ENCODE measurements around the gene MFSD12.
"Not testable (repeated sequence)": the region's sequence is repeated elsewhere in the genome, so short reads cannot be mapped to it uniquely, and the experiment has no call there.

Gene MFSD12

DNA sequence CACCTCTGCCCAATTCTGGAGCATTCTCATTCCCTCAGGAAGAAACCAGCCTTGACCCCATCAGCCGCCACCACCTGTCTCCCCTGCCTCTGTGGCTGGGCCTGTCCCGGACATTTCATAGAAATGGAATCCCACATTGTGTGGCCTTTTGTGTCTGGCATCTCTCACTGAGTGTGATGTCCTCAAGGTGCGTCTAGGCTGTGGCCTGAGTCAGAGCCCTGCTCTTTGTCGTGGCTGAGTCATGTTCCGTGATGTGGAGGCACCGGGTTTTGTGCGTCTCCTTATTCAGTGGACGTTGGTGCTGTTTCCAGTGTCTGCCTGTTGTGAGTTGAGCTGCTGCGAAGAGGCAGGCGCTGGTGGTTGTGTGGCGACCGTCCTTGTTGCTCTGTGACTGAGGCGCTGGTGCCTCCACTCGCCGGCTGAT lies 47.8 kb downstream of the MFSD12 start:
- H3K4me3 ChIP-seq (ENCODE audit: low read length, poor library complexity, severe bottlenecking): peak overlapping the region; percentile 99
- H3F3A ChIP-seq (ENCODE audit: low read depth): no peaks in the 10 kb centered on the region
- H3K9ac ChIP-seq (ENCODE audit: low read depth, low read length, poor library complexity, severe bottlenecking): peak overlapping the region; percentile 41
- peaks cover 79% of the 10 kb centered on the region for H4K20me1 ChIP-seq (ENCODE audit: insufficient read depth, low read length, poor library complexity, severe bottlenecking)
- peak overlapping the region; percentile 100 for H3K4me2 ChIP-seq (ENCODE audit: low read depth, low read length, poor library complexity, severe bottlenecking)
- no peaks in the 10 kb centered on the region for H3K27me3 ChIP-seq (ENCODE audit: insufficient read depth, low read length, poor library complexity, severe bottlenecking)
- H2AFZ ChIP-seq (ENCODE audit: low read length): no peak overlapping the region
- no peaks in the 10 kb centered on the region for H3K9me3 ChIP-seq (ENCODE audit: insufficient read depth, low read depth, low read length)
- H3K9me2 ChIP-seq (replicated peaks; ENCODE audit: low read depth, low read length): no peaks in the 10 kb centered on the region
- TF ChIP-seq, protein P1, sequence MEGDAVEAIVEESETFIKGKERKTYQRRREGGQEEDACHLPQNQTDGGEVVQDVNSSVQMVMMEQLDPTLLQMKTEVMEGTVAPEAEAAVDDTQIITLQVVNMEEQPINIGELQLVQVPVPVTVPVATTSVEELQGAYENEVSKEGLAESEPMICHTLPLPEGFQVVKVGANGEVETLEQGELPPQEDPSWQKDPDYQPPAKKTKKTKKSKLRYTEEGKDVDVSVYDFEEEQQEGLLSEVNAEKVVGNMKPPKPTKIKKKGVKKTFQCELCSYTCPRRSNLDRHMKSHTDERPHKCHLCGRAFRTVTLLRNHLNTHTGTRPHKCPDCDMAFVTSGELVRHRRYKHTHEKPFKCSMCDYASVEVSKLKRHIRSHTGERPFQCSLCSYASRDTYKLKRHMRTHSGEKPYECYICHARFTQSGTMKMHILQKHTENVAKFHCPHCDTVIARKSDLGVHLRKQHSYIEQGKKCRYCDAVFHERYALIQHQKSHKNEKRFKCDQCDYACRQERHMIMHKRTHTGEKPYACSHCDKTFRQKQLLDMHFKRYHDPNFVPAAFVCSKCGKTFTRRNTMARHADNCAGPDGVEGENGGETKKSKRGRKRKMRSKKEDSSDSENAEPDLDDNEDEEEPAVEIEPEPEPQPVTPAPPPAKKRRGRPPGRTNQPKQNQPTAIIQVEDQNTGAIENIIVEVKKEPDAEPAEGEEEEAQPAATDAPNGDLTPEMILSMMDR (conservative IDR thresholded peaks at IDR 0.05; ENCODE audit: low read length): no peak
- no peak for TF ChIP-seq EZH2phosphoT487 (IDR thresholded peaks at IDR 0.05; ENCODE audit: borderline replicate concordance)
- peaks cover 85% of the 10 kb centered on the region for H3K79me2 ChIP-seq (ENCODE audit: insufficient read depth, low read length)
- H3K4me1 ChIP-seq (ENCODE audit: insufficient read depth, low read length, poor library complexity, severe bottlenecking): peaks cover 44% of the 10 kb centered on the region
- no peaks in the 10 kb centered on the region for H3K36me3 ChIP-seq (ENCODE audit: insufficient read depth, low read length)

DNA sequence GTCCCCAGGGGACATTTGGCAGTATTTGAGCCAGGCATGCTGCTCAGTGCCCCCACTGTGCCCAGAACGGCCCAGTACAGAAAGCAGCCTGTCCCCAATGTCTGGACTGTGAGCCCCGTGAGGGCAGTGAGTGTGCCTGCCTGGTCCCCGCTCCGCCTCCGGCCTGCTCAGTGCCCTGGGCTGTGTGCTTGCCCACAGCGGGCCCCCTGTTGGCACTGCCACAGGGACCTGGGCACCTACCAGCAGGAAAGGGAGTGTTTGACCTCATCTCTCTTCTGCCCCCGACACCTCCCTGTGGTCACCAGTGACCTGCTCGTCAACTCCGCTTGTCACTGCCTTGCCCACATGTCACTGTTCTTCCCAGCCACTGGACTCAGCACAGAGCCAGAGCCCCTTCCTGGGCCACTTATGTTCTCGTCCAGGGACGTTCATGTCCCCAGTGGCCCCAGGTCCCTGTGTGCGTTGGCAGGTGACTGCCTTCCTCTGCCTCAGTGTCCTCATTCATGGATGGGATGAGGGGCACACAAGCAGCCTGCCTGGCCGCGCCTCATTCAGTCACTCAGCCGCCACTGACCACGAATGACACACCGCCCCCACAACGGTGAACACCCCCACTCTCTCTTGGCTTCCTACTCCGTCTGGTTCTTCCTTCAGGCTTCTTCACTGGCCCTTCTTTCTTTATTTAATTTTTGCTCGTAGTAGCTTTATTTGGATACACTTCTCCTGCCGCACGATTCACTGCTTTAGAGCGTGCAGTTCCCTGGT lies 48.4 kb downstream of the MFSD12 start:
- H3K9ac ChIP-seq (ENCODE audit: low read depth, low read length, poor library complexity, severe bottlenecking): peak overlapping the region; percentile 41
- peak overlapping the region; percentile 99 for H3K4me3 ChIP-seq (ENCODE audit: low read length, poor library complexity, severe bottlenecking)
- no peaks in the 10 kb centered on the region for H3K36me3 ChIP-seq (ENCODE audit: insufficient read depth, low read length)
- H3K4me1 ChIP-seq (ENCODE audit: insufficient read depth, low read length, poor library complexity, severe bottlenecking): peaks cover 44% of the 10 kb centered on the region
- H3F3A ChIP-seq (ENCODE audit: low read depth): no peaks in the 10 kb centered on the region
- peak overlapping the region; percentile 100 for H3K4me2 ChIP-seq (ENCODE audit: low read depth, low read length, poor library complexity, severe bottlenecking)
- peaks cover 78% of the 10 kb centered on the region for H3K79me2 ChIP-seq (ENCODE audit: insufficient read depth, low read length)
- TF ChIP-seq EZH2phosphoT487 (IDR thresholded peaks at IDR 0.05; ENCODE audit: borderline replicate concordance): no peak
- TF ChIP-seq, protein P1 (conservative IDR thresholded peaks at IDR 0.05; ENCODE audit: low read length): no peak
- no peaks in the 10 kb centered on the region for H3K27me3 ChIP-seq (ENCODE audit: insufficient read depth, low read length, poor library complexity, severe bottlenecking)
- no peaks in the 10 kb centered on the region for H3K9me2 ChIP-seq (replicated peaks; ENCODE audit: low read depth, low read length)
- no peaks in the 10 kb centered on the region for H3K9me3 ChIP-seq (ENCODE audit: insufficient read depth, low read depth, low read length)
- peaks cover 73% of the 10 kb centered on the region for H4K20me1 ChIP-seq (ENCODE audit: insufficient read depth, low read length, poor library complexity, severe bottlenecking)
- H2AFZ ChIP-seq (ENCODE audit: low read length): no peak overlapping the region

DNA sequence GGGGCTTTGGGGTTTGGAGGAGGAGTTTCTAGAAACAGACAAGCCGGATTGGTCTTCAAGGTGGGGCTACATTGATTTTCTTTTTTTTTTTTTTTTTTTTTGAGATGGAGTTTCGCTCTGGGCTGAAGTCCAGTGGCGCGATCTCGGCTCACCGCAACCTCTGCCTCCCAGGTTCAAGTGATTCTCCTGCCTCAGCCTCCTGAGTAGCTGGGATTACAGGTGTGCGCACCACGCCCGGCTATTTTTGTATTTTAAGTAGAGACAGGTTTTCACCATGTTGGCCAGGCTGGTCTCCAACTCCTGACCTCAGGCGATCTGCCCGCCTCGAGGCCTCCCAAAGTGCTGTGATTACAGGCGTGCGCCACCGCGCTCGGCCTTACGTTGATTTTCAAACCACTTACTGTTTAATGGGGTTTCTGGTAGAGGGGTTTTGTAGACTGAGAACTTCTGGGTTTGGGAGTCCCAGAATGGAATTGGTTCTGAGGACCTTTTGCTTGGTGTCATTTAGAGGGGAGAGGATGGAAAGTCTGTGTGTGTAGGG lies 49.2 kb downstream of the MFSD12 start:
- Histone ChIP-seq H3K4me1 (ENCODE audit: insufficient read depth, low read length, poor library complexity, severe bottlenecking) (peaks cover 44% of the 10 kb centered on the region), H3K4me2 (ENCODE audit: low read depth, low read length, poor library complexity, severe bottlenecking) (peak overlapping the region; percentile 100), H4K20me1 (ENCODE audit: insufficient read depth, low read length, poor library complexity, severe bottlenecking) (peaks cover 65% of the 10 kb centered on the region), H3K79me2 (ENCODE audit: insufficient read depth, low read length) (peaks cover 71% of the 10 kb centered on the region), H3K9ac (ENCODE audit: low read depth, low read length, poor library complexity, severe bottlenecking) (peak overlapping the region; percentile 41), H3K4me3 (ENCODE audit: low read length, poor library complexity, severe bottlenecking) (peak overlapping the region; percentile 99)
- H3K9me3 ChIP-seq (ENCODE audit: insufficient read depth, low read depth, low read length); H3K27me3 ChIP-seq (ENCODE audit: insufficient read depth, low read length, poor library complexity, severe bottlenecking); H2AFZ ChIP-seq (ENCODE audit: low read length); H3F3A ChIP-seq (ENCODE audit: low read depth); H3K9me2 ChIP-seq (replicated peaks; ENCODE audit: low read depth, low read length); H3K36me3 ChIP-seq (ENCODE audit: insufficient read depth, low read length): not testable (repeated sequence)

Data from Loucy (cell line).